K562 (cell line): Measurements from ENCODE around the gene PPFIA1. TPM values are rescaled to one million over a fixed set of nuclear protein-coding genes. Genes with fewer than 3 reads are reported as not detected.

Experiments used
- ATAC-seq: fragments of 200-7000 bp; cut with Tn5 transposase; 3 replicates; pipeline ENCODE4 v1.9.1; 2020; ENCODE audit warnings: moderate library complexity
- BruUV-seq: library from RNA; stranded (reverse); fragments of 400-500 nt; replicated peaks from 2 replicates; lab custom pipeline; 2021; lab: Mats Ljungman, UMichigan
- CTCF ChIA-PET: fragments of 300-600 bp; formaldehyde crosslinking; extraction: SDS; loops from one replicate; lab custom pipeline; 2021; ENCODE audit warnings: low intra/inter-chr PET ratio; lab: Yijun Ruan, JAX
- POLR2A ChIA-PET: fragments of 300-600, 350-650 bp; sonication (Branson Sonifier 250); formaldehyde crosslinking; extraction: SDS; loops from one replicate; lab custom pipeline; 2021; ENCODE audit warnings: antibody characterized with exemption, inconsistent platforms; lab: Yijun Ruan, JAX
- DNase-seq, 4 experiments: peaks; one replicate each; pipeline versions ENCODE4 v3.0.0 to v3.0.0-alpha.2; 2011 to 2018; ENCODE audit warnings: low spot score in 3 of 4, mixed read lengths in 3 of 4; ENCODE audit errors: extremely low read depth in 1 of 4
- FAIRE-seq: peaks from 2 replicates; lab custom pipeline; 2011; peaks lifted over from hg19 to GRCh38; lab: Jason Lieb, UNC
- H2AFZ ChIP-seq: 2 replicates; pipeline ENCODE4 v1.6.0; 2011; ENCODE audit warnings: low read depth, low read length, control low read depth, inconsistent platforms
- H3K27ac ChIP-seq: fragments of 200-600 bp; 3 replicates; pipeline ENCODE4 v1.8.0; 2011; ENCODE audit warnings: low read depth, mild to moderate bottlenecking, control low read depth, inconsistent platforms, low read length, moderate library complexity, mixed read lengths; ENCODE audit errors: extremely low read depth
- H3K27me3 ChIP-seq, 2 experiments: fragments of 300-600 bp in 1 of 2; 2 replicates in 1 of 2; 3 replicates in 1 of 2; pipeline versions ENCODE4 v1.6.0 to v1.8.0; 2011; ENCODE audit warnings: inconsistent platforms in 2 of 2, low read length in 2 of 2, mild to moderate bottlenecking in 1 of 2, mixed read lengths in 1 of 2, moderate library complexity in 1 of 2; ENCODE audit not compliant: control insufficient read depth in 2 of 2, insufficient read depth in 2 of 2
- H3K36me3 ChIP-seq: fragments of 300-600 bp; 3 replicates; pipeline ENCODE4 v1.8.0; 2011; ENCODE audit warnings: mild to moderate bottlenecking, low read length, inconsistent platforms; ENCODE audit not compliant: control insufficient read depth, insufficient read depth
- H3K4me1 ChIP-seq, 2 experiments: fragments of 200-600 bp in 1 of 2; replicated peaks in 1 of 2; 2 replicates in 1 of 2; 3 replicates in 1 of 2; pipeline versions ENCODE4 v1.5.1 to v1.8.0; 2011; ENCODE audit warnings: inconsistent platforms in 2 of 2, low read length in 2 of 2, mild to moderate bottlenecking in 1 of 2, mixed read lengths in 1 of 2, moderate library complexity in 1 of 2; ENCODE audit not compliant: control insufficient read depth in 2 of 2, insufficient read depth in 2 of 2
- H3K4me2 ChIP-seq: 2 replicates; pipeline ENCODE4 v1.6.1; 2011; ENCODE audit warnings: low read length, control low read depth, inconsistent platforms, mixed read lengths; ENCODE audit not compliant: insufficient read depth
- H3K4me3 ChIP-seq: fragments of 200-600 bp; sonication (generic), shearing (Covaris generic); 2 replicates; pipeline ENCODE4 v1.5.1; 2016; ENCODE audit warnings: control low read depth, inconsistent platforms
- H3K79me2 ChIP-seq: fragments of 200-600 bp; 3 replicates; pipeline ENCODE4 v1.8.0; 2011; ENCODE audit warnings: low read length, inconsistent platforms; ENCODE audit not compliant: control insufficient read depth, insufficient read depth
- H3K9ac ChIP-seq, 2 experiments: 2 replicates each; pipeline versions ENCODE4 v1.6.0 to v1.6.1; 2011; ENCODE audit warnings: low read depth in 2 of 2, low read length in 2 of 2, control low read depth in 1 of 2, inconsistent platforms in 1 of 2, mild to moderate bottlenecking in 1 of 2, mixed read lengths in 1 of 2; ENCODE audit not compliant: insufficient read depth in 1 of 2
- H3K9me1 ChIP-seq: one replicate; pipeline ENCODE4 v1.6.0; 2011; ENCODE audit warnings: inconsistent platforms, mild to moderate bottlenecking, low read length, moderate library complexity; ENCODE audit not compliant: control insufficient read depth, insufficient read depth
- H3K9me3 ChIP-seq: replicated peaks from 2 replicates; pipeline ENCODE4 v1.5.1; 2011; ENCODE audit warnings: low read depth, low read length, inconsistent platforms; ENCODE audit not compliant: control insufficient read depth, insufficient read depth
- H4K20me1 ChIP-seq: replicated peaks from 2 replicates; pipeline ENCODE4 v1.6.1; 2011; ENCODE audit warnings: low read length, inconsistent platforms, mixed read lengths; ENCODE audit not compliant: control insufficient read depth, insufficient read depth
- AFF1 ChIP-seq, 2 experiments: fragments of 450-650 bp; IDR thresholded peaks; 2 replicates each; pipeline ENCODE4 v1.6.1; 2018; ENCODE audit warnings: mild to moderate bottlenecking in 2 of 2, low read depth in 1 of 2; ENCODE audit not compliant: partially characterized antibody in 2 of 2
- ZNF316 ChIP-seq: fragments of 450-650 bp; IDR thresholded peaks from 2 replicates; pipeline ENCODE4 v1.6.1; 2016
- WGBS: fragments of 100-300 bp; shearing (Covaris generic); methylation state at CpG from one replicate; pipeline ENCODE4 v1.1.6; 2016; ENCODE audit warnings: low coverage, mixed read lengths; ENCODE audit not compliant: insufficient coverage; ENCODE audit errors: missing lambda C conversion rate; 5-methylcytosine and 5-hydroxymethylcytosine counted together
- in situ Hi-C: fragments of 300-500 bp; cut with MboI; formaldehyde crosslinking; loops from 4 replicates; pipeline ENCODE4 v1.15.0; 2018; ENCODE audit warnings: inconsistent platforms, mixed read lengths
- intact Hi-C: fragments of 100-400 bp; cut with micrococcal nuclease; formaldehyde crosslinking; loops from 2 replicates; pipeline ENCODE4 v1.14.2; 2022
- polyA plus RNA-seq, 8 experiments: library from polyadenylated mRNA; depleted of rRNA in 4 of 8; stranded (reverse) in 5 of 8; unstranded in 3 of 8; fragments of >200 nt; fragmentation: Nextera tagmentation in 2 of 8; fragmentation: Illumina TruSeq in 1 of 8; extraction: Ambion mirVana in 2 of 8; extraction: Trizol in 1 of 8; gene quantifications; 2 replicates each; pipeline versions ENCODE4 v1.2.1 to v1.2.3, GENCODE V29; 2011 to 2014; ENCODE audit warnings: inconsistent platforms in 1 of 8, missing spikeins in 1 of 8
- total RNA-seq, 7 experiments: library from RNA; depleted of rRNA in 6 of 7; stranded (reverse); fragments of >200 nt in 6 of 7; fragmentation: Illumina TruSeq in 2 of 7; extraction: Trizol in 2 of 7; gene quantifications; 2 replicates each; pipeline versions ENCODE4 v1.2.1 to v1.2.3, GENCODE V29; 2011 to 2021; ENCODE audit warnings: low replicate concordance in 1 of 7

Gene PPFIA1
- total and polyA plus RNA-seq, 9 of the 15 experiments (the other 6 are each of a cell fraction or from before 2014, with no cell fraction given), result 9.9 to 41.5 (median 28.5) TPM

- H3K9me3 ChIP-seq, result no peaks in the 10 kb centered on the region; the same call in 1 of the 2 replicates
- no peaks in the 10 kb centered on the region for H4K20me1 ChIP-seq
- FAIRE-seq (no peak), DNase-seq (no peak), ATAC-seq (no peak)
- H3K27me3 ChIP-seq, result no peaks in the 10 kb centered on the region
- H3K4me2 ChIP-seq, result no peak overlapping the region
- in situ Hi-C loops (no loop called here), intact Hi-C loops (no loop called here)
- no TSS peak for BruUV-seq
- H3K9me1 ChIP-seq, result peaks cover 4% of the 10 kb centered on the region
- no peak overlapping the region for H3K27ac ChIP-seq
- WGBS, result 94% methylated on average over 6 of the region's 7 CpGs
- POLR2A ChIA-PET, result interaction anchor here (1.0 to 3.8 kb wide), 4 partner anchors 8 to 15 kb away, joined by 3 to 17 read pairs (median 7); partner anchors contain the start of gene CTTN
- H2AFZ ChIP-seq, result no peak overlapping the region
- no peaks in the 10 kb centered on the region for H3K4me1 ChIP-seq
- TF ChIP-seq ZNF316 (peak; percentile 25; the same call in 1 of the 2 replicates), AFF1 (IDR thresholded peaks at IDR 0.05; ENCODE audit: low read depth in 1 of 2, partially characterized antibody in 2 of 2) (no peak)
- H3K36me3 ChIP-seq, result peaks cover 96% of the 10 kb centered on the region
- H3K79me2 ChIP-seq, result peaks cover 5% of the 10 kb centered on the region; the same call in 1 of the 3 replicates
- no peak overlapping the region for H3K9ac ChIP-seq
- no peak overlapping the region for H3K4me3 ChIP-seq
- CTCF ChIA-PET, result interaction anchor here (0.7 kb wide), 1 partner anchor 33 kb away, joined by 3 read pairs; no protein-coding TSS in a partner anchor
These were observed 139.4 kb downstream of the PPFIA1 start for GRCh38 chr11:70409871-70410270.
